GM12873 (cell line): ENCODE data around the gene ADAMTS18.

Experiments
- TF ChIP-seq, protein P1 (sequence below): IDR thresholded peaks from 2 replicates; pipeline ENCODE4 v1.5.1; 2012; ENCODE audit warnings: low read depth, mild to moderate bottlenecking, moderate library complexity, low read length, control low read depth; ENCODE audit not compliant: insufficient read depth; ENCODE audit errors: missing control alignments

The ADAMTS18 gene

DNA sequence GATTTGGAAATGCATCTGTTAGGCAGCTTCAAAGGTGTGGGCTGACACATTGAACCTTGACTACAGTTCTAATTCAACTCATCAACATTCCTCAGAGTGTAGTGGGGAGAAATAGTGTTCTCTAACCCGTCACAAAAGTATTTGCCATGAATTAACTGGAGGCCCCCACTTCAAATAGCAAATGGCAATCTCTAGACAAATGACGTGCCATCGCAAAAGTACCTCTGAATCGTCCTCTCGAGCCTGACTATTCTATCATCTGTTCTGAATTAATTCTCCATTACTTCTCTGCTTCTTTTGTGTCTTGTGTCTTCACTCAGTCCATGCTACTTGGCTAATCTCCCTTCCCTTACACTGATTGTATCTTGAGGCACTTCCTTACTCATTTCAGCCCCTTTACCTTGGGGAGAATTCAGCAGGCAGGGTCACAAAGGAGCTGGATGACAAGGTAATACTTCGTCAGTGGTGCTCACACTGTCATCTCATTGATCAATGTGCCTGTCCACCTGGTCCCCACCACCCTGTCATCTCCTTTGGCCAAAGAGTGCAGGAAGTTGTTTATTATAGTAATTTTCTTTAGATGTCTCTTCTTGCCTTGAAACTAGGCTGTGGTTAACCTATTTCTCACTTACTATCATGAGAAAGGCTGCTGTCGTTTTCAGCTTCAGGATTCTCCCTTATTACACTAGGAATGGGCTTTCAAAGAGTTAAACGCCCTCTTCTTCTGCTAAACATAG, 127.2 kb downstream of the ADAMTS18 start:
- TF ChIP-seq, protein P1, sequence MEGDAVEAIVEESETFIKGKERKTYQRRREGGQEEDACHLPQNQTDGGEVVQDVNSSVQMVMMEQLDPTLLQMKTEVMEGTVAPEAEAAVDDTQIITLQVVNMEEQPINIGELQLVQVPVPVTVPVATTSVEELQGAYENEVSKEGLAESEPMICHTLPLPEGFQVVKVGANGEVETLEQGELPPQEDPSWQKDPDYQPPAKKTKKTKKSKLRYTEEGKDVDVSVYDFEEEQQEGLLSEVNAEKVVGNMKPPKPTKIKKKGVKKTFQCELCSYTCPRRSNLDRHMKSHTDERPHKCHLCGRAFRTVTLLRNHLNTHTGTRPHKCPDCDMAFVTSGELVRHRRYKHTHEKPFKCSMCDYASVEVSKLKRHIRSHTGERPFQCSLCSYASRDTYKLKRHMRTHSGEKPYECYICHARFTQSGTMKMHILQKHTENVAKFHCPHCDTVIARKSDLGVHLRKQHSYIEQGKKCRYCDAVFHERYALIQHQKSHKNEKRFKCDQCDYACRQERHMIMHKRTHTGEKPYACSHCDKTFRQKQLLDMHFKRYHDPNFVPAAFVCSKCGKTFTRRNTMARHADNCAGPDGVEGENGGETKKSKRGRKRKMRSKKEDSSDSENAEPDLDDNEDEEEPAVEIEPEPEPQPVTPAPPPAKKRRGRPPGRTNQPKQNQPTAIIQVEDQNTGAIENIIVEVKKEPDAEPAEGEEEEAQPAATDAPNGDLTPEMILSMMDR = no peak

DNA sequence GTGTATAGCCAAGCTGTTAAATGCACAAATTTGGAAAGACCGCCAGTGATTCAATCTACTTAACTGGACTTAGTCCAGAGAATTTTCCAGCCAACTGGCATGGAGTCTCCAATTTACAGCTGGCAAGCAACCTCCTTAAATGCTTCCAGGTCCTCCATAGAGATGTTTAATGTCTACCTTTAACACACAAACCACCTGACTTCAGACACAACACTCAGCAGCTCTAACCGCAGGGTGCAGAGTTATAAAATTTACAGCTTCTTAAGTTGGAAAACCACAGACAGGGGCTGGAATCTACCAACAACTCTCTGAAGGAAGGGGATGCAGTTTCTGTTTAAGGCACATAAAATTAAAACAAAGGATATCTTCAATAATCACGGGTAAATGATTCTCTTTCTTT, 128.8 kb downstream of the ADAMTS18 start:
- TF ChIP-seq, protein P1 = no peak

DNA sequence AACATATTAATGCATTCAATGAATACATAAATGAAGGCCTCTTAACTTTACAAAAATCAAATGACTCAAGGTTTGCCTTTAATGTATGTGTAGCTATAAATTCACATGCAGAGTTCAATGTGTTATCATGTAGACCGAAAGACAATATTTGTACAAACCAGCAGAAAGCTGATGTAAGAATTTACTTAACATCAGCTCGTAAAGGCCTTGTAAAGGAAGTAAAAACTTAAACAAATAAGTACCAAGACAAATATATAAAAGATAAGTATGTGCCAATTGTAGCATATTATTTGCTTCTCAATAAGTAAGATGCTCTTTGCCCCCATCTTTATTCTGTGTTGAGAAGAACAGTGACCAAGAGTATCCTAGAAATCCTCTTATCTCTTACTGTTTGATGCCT, 130.0 kb downstream of the ADAMTS18 start:
- TF ChIP-seq, protein P1 = no peak

DNA sequence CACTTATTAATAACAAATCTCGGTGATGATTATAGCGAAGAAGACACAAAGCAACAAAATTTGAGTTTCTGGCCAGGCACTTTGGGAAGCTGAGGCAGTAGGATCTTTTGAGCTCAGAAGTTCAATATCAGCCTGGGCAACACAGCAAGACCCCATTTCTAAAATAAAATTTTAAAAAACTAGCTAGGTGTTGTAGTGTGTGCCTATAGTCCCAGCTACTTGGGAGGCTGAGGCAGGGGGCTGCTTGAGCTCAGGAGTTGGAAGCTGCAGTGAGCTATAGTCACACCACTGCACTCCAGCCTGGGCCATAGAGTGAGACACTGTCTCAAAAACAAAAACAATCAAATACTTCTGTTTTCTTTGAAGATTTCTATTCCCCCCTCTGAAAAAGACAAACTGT, 130.7 kb downstream of the ADAMTS18 start:
- TF ChIP-seq, protein P1 = no peak

DNA sequence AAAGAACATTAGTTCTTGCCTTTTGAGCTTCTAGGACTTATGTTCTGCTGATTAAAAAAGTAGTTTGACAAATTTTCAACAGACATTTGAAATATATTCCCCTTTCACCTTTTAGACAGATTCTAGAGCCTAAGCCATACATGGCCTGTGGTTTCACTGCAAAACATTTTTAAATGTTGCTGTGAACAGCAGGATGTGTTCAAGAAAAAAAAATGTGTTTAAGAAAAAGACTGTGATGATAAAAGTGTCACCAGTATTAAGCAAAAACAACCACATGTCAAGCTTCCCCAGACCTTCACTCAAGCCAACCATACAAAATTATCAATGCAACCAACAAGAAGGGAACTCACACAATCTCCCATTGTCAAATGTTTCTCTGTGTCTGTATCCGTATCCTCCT, 132.2 kb downstream of the ADAMTS18 start:
- TF ChIP-seq, protein P1 = no peak

DNA sequence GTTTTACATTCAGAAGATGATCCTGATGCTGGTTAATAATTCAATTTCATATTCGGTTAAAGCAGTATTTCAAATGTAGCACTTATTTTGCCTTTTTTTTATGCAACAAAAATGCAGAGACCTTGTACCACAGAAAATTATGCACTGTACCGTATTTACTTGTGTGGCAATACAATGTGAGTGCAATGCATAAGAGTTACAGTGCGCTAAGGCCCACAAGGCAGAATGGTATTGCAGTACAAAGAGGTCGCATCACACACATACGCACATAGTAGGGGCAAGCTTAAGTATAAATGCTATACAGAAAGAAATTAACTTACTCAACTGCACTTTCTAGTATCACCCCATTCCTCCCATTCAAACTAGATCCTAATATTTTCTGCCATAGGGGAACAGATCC, 132.6 kb downstream of the ADAMTS18 start:
- TF ChIP-seq, protein P1 = no peak

DNA sequence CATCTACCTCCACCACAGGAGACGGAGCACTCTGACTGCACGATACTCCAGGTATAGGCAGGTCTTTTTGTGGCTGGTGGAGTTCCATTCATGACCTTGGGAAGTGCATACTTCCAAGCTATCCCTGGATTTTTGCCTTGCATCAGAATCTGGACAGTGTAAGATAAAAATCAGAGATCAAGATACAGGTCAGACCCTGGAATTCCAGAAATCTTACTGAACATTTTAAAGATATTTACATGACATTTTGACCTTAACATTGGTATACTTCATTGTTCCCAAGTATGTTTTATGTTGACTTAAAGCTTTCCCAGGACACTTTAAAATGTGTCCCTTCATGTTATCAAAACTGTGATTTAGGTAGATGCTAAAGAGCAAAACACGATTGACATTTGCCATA, 134.6 kb downstream of the ADAMTS18 start:
- TF ChIP-seq, protein P1 = no peak

DNA sequence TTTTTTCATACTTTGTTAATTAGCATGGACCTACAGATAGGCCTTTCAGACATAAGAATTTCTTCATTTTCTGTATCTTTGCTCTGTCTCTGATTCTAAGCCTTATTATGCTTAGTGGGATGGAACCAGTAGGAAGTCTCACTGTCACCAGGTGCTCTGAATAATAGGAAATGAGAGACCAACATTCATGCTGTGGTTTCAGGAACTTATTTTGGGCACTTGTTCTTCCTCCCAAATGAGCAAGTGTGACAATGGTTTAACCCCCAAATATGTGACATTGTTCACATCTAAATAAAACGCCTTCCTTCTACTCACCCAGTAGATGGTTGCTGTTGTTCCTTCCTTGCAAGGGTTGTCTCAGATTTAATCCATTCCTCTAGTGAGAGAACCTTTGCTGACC, 135.4 kb downstream of the ADAMTS18 start:
- TF ChIP-seq, protein P1 = no peak
